Smooth muscle cell (in vitro differentiated cells): ENCODE measurements around the gene HS3ST2. TPM values are rescaled to one million over a fixed set of nuclear protein-coding genes. Genes with fewer than 3 reads are reported as not detected.

ENCODE experiments used
- DNase-seq: peaks from one replicate; lab custom pipeline; 2025; ENCODE audit not compliant: unreplicated experiment; lab: John Stamatoyannopoulos, UW
- H2AFZ ChIP-seq: fragments of 200-600 bp; sonication (generic); 2 replicates; pipeline ENCODE4 v1.6.0; 2016; ENCODE audit warnings: antibody characterized with exemption, low read depth, mild to moderate bottlenecking
- H3F3A ChIP-seq: fragments of 200-600 bp; sonication (generic); 2 replicates; pipeline ENCODE4 v1.6.0; 2017; ENCODE audit warnings: antibody characterized with exemption, low read depth
- H3K27ac ChIP-seq: fragments of 200-600 bp; sonication (generic); 2 replicates; pipeline ENCODE4 v1.5.1; 2016; ENCODE audit warnings: low read depth, mild to moderate bottlenecking
- H3K27me3 ChIP-seq: fragments of 200-600 bp; sonication (generic); 2 replicates; pipeline ENCODE4 v1.6.1; 2016; ENCODE audit warnings: low read depth, mild to moderate bottlenecking
- H3K36me3 ChIP-seq: fragments of 200-600 bp; sonication (generic); 2 replicates; pipeline ENCODE4 v1.5.1; 2016; ENCODE audit warnings: low read depth
- H3K4me1 ChIP-seq: fragments of 200-600 bp; sonication (generic); 2 replicates; pipeline ENCODE4 v1.5.1; 2016; ENCODE audit warnings: low read depth
- H3K4me2 ChIP-seq: fragments of 200-600 bp; sonication (generic); 2 replicates; pipeline ENCODE4 v1.6.0; 2016; ENCODE audit warnings: mild to moderate bottlenecking
- H3K4me3 ChIP-seq: fragments of 200-600 bp; sonication (generic); 2 replicates; pipeline ENCODE4 v1.5.1; 2016; ENCODE audit warnings: mild to moderate bottlenecking
- H3K79me2 ChIP-seq: fragments of 200-600 bp; sonication (generic); 2 replicates; pipeline ENCODE4 v1.6.0; 2016; ENCODE audit warnings: low read depth, mild to moderate bottlenecking
- H3K9ac ChIP-seq: fragments of 200-600 bp; sonication (generic); 2 replicates; pipeline ENCODE4 v1.6.0; 2016; ENCODE audit warnings: low read depth
- H3K9me3 ChIP-seq: fragments of 200-600 bp; sonication (generic); replicated peaks from 2 replicates; pipeline ENCODE4 v1.5.1; 2016; ENCODE audit warnings: low read depth
- H4K20me1 ChIP-seq: fragments of 200-600 bp; sonication (generic); 2 replicates; pipeline ENCODE4 v1.6.0; 2016; ENCODE audit warnings: low read depth
- CTCF ChIP-seq: fragments of 200-600 bp; sonication (generic); IDR thresholded peaks from 2 replicates; pipeline ENCODE4 v1.5.1; 2017; ENCODE audit warnings: borderline replicate concordance, mild to moderate bottlenecking, antibody characterized with exemption; ENCODE audit not compliant: insufficient read depth, poor library complexity, severe bottlenecking
- WGBS: methylation state at CpG from one replicate; pipeline ENCODE4 v1.1.7; 2016; ENCODE audit warnings: low lambda C conversion rate; 5-methylcytosine and 5-hydroxymethylcytosine counted together
- polyA plus RNA-seq: library from polyadenylated mRNA; unstranded; fragments of >200 nt; fragmentation: Nextera tagmentation; extraction: Ambion mirVana; gene quantifications from 2 replicates; pipeline ENCODE4 v1.2.1, GENCODE V29; 2016
- total RNA-seq: library from RNA; depleted of rRNA; stranded (reverse); fragments of >200 nt; gene quantifications from 2 replicates; pipeline ENCODE4 v1.2.3, GENCODE V29; 2014

Gene HS3ST2
- total and polyA plus RNA-seq, 2 experiments from 2014 or later, result not detected

- Histone ChIP-seq H3K4me1 (peaks cover 11% of the 10 kb centered on the region), H3F3A (peaks cover 15% of the 10 kb centered on the region), H3K9ac (peak overlapping the region; percentile 13), H2AFZ (no peak overlapping the region), H3K79me2 (no peaks in the 10 kb centered on the region), H3K9me3 (no peaks in the 10 kb centered on the region), H3K36me3 (no peaks in the 10 kb centered on the region), H3K27ac (peak overlapping the region; percentile 78), H3K4me2 (peak overlapping the region; percentile 55), H4K20me1 (no peaks in the 10 kb centered on the region), H3K4me3 (no peak overlapping the region), H3K27me3 (no peaks in the 10 kb centered on the region)
- no peak for DNase-seq
- 39% methylated on average over 10 of the region's 10 CpGs for WGBS
- no peak for TF ChIP-seq CTCF
Measured at GRCh38 chr16:22787466-22788192, 26.3 kb upstream of the HS3ST2 start.

DNA sequence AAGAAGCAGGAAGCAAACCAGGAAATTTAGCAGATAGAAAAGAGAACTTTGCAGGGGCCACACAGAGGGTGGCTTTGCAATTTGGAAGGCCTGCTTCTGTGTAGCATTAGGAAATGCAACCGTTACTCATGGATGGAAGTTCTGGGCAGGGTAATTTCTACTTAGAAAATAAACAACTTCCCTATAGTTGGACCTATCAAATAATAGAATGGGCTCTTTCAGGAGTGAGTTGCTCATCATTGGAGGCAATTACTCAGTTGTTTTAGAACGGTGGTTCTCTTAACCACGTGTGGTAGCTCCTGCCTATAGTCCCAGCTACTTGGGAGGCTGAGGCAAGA lies 25.8 kb upstream of the HS3ST2 start:
- WGBS, result 47% methylated on average over 3 of the region's 3 CpGs
- Histone ChIP-seq H3K27me3 (no peaks in the 10 kb centered on the region), H3K4me3 (no peak overlapping the region), H2AFZ (no peak overlapping the region), H3K27ac (peak overlapping the region; percentile 78), H3K4me1 (peaks cover 6% of the 10 kb centered on the region), H3K9ac (no peak overlapping the region), H3F3A (peaks cover 15% of the 10 kb centered on the region), H3K36me3 (no peaks in the 10 kb centered on the region), H4K20me1 (no peaks in the 10 kb centered on the region), H3K4me2 (peak overlapping the region; percentile 55), H3K79me2 (no peaks in the 10 kb centered on the region), H3K9me3 (no peaks in the 10 kb centered on the region)
- DNase-seq, result no peak
- no peak for TF ChIP-seq CTCF

GRCh38 chr16:22789281-22789945 lies 24.5 kb upstream of the HS3ST2 start:
- Histone ChIP-seq H3K9me3 (no peaks in the 10 kb centered on the region), H3F3A (peaks cover 15% of the 10 kb centered on the region), H3K4me2 (no peak overlapping the region), H3K4me1 (peaks cover 5% of the 10 kb centered on the region), H3K36me3 (no peaks in the 10 kb centered on the region), H3K79me2 (no peaks in the 10 kb centered on the region), H3K27ac (peak overlapping the region; percentile 29), H4K20me1 (no peaks in the 10 kb centered on the region), H3K27me3 (no peaks in the 10 kb centered on the region), H2AFZ (no peak overlapping the region), H3K4me3 (no peak overlapping the region), H3K9ac (no peak overlapping the region)
- TF ChIP-seq CTCF, result no peak
- WGBS, result 70% methylated on average over 9 of the region's 9 CpGs
- no peak for DNase-seq
